ENCODE results near the gene PLEKHM2.

Gene PLEKHM2

GRCh38 chr1:15764890-15765289 lies 80.8 kb downstream of the PLEKHM2 start:
- H3K27ac ChIP-seq (replicated peaks) = no peak overlapping the region
- DNase-seq (ENCODE audit: low read depth in 1 of 2, low spot score in 1 of 2) = no peak
- no peak for TF ChIP-seq REST (IDR thresholded peaks at IDR 0.05; ENCODE audit: insufficient replicate concordance, low read depth)
- TF ChIP-seq GABPA (IDR thresholded peaks at IDR 0.05; ENCODE audit: low read depth) = no peak
- TF ChIP-seq POLR2AphosphoS5 (IDR thresholded peaks at IDR 0.05; ENCODE audit: low read depth) = no peak
- no peak for TF ChIP-seq CTCF (IDR thresholded peaks at IDR 0.05; ENCODE audit: insufficient read depth, low read length)
- TF ChIP-seq SPI1 (IDR thresholded peaks at IDR 0.05; ENCODE audit: borderline replicate concordance, low read depth) = no peak

GRCh38 chr1:15765495-15766194 lies 81.5 kb downstream of the PLEKHM2 start:
- no peak for TF ChIP-seq CTCF (IDR thresholded peaks at IDR 0.05; ENCODE audit: insufficient read depth, low read length)
- no peak for TF ChIP-seq SPI1 (IDR thresholded peaks at IDR 0.05; ENCODE audit: borderline replicate concordance, low read depth)
- TF ChIP-seq GABPA (IDR thresholded peaks at IDR 0.05; ENCODE audit: low read depth) = no peak
- no peak for TF ChIP-seq REST (IDR thresholded peaks at IDR 0.05; ENCODE audit: insufficient replicate concordance, low read depth)
- no peak for TF ChIP-seq POLR2AphosphoS5 (IDR thresholded peaks at IDR 0.05; ENCODE audit: low read depth)
- Histone ChIP-seq H3K4me3 (replicated peaks; ENCODE audit: insufficient read depth, low read length) (no peak overlapping the region), H3K27me3 (ENCODE audit: insufficient read depth, poor library complexity, severe bottlenecking) (peaks cover 14% of the 10 kb centered on the region), H3K27ac (replicated peaks) (no peak overlapping the region)
- no peak for DNase-seq (ENCODE audit: low read depth in 1 of 2, low spot score in 1 of 2)

More at GRCh38 chr1:15764890-15765289, 80.8 kb downstream of the PLEKHM2 start:
- peaks cover 20% of the 10 kb centered on the region for H3K27me3 ChIP-seq (ENCODE audit: insufficient read depth, poor library complexity, severe bottlenecking)
- no peak overlapping the region for H3K4me3 ChIP-seq (replicated peaks; ENCODE audit: insufficient read depth, low read length)

- no peak for TF ChIP-seq POLR2AphosphoS5 (IDR thresholded peaks at IDR 0.05; ENCODE audit: low read depth)
- TF ChIP-seq GABPA (IDR thresholded peaks at IDR 0.05; ENCODE audit: low read depth) = no peak
- TF ChIP-seq SPI1 (IDR thresholded peaks at IDR 0.05; ENCODE audit: borderline replicate concordance, low read depth) = no peak
- no peak for TF ChIP-seq REST (IDR thresholded peaks at IDR 0.05; ENCODE audit: insufficient replicate concordance, low read depth)
- no peak for TF ChIP-seq CTCF (IDR thresholded peaks at IDR 0.05; ENCODE audit: insufficient read depth, low read length)
- Histone ChIP-seq H3K27ac (replicated peaks) (no peak overlapping the region), H3K27me3 (ENCODE audit: insufficient read depth, poor library complexity, severe bottlenecking) (peaks cover 9% of the 10 kb centered on the region), H3K4me3 (replicated peaks; ENCODE audit: insufficient read depth, low read length) (no peak overlapping the region)
- DNase-seq (ENCODE audit: low read depth in 1 of 2, low spot score in 1 of 2) = no peak
Observed at GRCh38 chr1:15767941-15768340, 83.8 kb downstream of the PLEKHM2 start.

Data from HL-60 (cell line).